GM18526 (cell line): ENCODE data around the gene RARB.

Experiments used
- POLR2A ChIP-seq: IDR thresholded peaks from 3 replicates; pipeline ENCODE4 v1.6.1; 2011; ENCODE audit not compliant: insufficient read length; ENCODE audit errors: extremely low read depth

The RARB gene

GRCh38 chr3:25433868-25434267, 5.8 kb downstream of the RARB start:
- TF ChIP-seq POLR2A = no peak

- no peak for TF ChIP-seq POLR2A
These were observed 9.9 kb downstream of the RARB start for GRCh38 chr3:25437953-25438352.

GRCh38 chr3:25438791-25439555, 10.9 kb downstream of the RARB start:
- no peak for TF ChIP-seq POLR2A

DNA sequence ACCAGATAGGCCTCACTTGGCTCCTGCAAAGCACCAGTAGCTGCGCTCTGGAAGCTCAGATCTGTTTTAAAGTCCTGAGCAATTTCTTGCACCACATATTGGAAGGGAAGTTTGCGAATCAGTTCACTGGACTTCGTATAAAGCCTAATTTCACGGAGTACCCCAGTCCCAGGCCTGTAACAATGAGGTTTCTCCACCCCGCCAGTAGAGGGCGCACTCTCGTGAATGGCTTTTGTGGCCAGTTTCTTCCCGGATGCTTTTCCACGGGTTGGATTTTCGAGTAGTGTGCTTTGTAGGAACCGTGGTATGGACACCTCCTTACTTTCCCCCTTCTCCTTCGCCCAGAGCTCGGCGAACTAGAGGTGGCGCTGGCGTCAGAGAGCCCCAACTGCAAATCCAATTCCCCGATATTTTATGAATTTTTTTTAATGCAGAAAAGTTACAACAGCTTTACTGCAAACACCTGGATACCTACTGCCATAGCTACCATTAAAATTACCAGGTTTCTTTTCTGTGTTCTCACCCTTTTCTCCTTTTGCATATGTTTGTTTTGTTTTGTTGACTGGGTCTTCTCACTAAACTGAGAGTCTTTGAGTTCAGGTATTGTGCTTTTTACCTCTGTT, 13.3 kb downstream of the RARB start:
- no peak for TF ChIP-seq POLR2A

- no peak for TF ChIP-seq POLR2A
These were observed 14.4 kb downstream of the RARB start for GRCh38 chr3:25442486-25442885.

- no peak for TF ChIP-seq POLR2A
These were observed 16.2 kb downstream of the RARB start for GRCh38 chr3:25444273-25444672.

DNA sequence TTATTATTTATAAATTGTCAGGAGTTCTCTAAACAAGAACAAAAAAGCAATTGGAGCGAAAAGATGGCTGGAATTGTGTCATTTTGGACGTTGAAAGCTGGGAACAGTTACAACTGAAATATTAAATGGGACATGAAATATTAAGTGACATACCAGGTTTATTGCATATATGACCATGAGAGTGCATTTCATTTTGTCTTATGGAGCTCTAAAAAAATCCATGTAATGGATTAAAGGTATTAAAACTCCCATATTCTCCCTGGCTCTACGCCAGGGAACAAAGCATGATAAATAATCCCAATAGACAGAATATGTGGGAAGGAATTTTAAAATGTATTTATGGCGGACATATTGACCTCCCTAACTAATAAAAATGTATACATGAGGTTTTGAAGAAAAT, 17.7 kb downstream of the RARB start:
- TF ChIP-seq POLR2A = no peak

DNA sequence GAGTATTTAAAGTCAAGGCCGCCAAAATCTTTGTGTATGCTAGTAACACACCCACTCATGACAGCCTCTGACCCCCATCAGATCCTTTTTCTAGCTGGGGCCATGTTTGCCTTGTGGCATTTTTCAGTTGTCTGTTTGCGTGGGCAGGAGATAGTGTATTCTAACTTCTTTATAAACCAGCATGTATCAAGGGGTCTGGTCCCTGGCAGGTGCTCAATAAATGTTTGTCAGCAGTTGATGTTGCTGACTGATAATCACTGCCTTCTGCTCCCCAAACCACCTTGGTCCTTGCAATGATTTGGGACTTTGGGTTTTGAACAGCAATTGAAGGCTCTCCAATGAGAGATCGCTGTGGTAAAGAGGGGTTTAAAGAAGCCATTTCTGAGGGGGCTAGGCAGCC, 19.2 kb downstream of the RARB start:
- no peak for TF ChIP-seq POLR2A

DNA sequence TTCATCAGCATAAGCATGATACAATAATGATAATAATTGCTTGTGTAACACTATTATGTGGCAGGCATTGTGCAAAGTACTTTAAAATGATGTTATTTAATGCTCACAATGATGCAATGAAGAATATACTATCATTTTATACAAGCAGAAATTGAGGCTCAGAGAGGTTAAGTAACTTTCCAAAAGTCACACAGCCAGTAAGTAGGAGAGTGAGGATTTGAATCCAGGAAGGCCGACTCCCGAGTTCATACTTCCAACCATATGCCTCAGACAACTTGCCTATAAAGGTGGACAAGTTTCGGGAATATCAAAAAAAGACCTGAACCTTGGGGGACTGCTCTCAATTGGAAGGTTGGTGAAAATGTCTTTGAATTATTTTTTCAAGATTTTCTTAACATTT, 19.9 kb downstream of the RARB start:
- no peak for TF ChIP-seq POLR2A

GRCh38 chr3:25448750-25449692, 21.0 kb downstream of the RARB start:
- TF ChIP-seq POLR2A = no peak

DNA sequence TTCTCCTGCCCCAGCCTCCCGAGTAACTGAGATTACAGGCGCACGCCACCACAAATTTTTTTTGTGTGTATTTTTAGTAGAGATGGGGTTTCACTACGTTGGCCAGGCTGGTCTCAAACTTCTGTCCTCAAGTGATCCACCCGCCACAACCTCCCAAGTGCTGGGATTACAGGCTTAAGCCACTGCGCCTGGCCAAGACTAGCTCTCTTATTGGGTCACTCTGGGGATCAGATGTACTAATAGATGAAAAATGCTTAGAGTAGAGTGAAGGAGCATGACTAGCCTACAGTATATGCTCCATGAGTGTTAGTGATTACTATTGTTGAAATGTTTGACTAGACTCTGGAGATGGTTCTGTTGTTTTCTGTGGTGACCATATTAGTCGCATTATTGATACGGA, 21.8 kb downstream of the RARB start:
- TF ChIP-seq POLR2A = no peak

DNA sequence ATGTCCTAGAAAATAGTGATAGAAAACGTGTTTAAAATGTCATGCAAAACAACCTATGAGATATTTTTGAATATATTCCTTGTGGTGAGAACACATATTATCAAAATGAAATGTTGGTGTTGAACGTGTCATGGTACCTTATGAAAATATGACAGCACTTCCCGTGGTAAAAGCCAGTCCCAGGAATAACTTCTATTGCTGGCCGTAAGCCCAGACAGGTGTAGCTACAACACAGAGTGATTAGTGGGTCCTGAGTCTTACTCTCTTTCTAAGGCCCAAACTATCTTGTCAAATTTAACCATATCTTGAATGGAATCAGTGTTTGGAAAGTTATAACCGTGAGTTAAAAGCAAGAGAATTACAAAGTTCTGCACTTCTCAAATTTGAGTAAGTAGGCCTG, 24.1 kb downstream of the RARB start:
- no peak for TF ChIP-seq POLR2A

- TF ChIP-seq POLR2A = no peak
These were observed 24.7 kb downstream of the RARB start for GRCh38 chr3:25452740-25453139.

- TF ChIP-seq POLR2A = no peak
These were observed 25.5 kb downstream of the RARB start for GRCh38 chr3:25453619-25454004.

DNA sequence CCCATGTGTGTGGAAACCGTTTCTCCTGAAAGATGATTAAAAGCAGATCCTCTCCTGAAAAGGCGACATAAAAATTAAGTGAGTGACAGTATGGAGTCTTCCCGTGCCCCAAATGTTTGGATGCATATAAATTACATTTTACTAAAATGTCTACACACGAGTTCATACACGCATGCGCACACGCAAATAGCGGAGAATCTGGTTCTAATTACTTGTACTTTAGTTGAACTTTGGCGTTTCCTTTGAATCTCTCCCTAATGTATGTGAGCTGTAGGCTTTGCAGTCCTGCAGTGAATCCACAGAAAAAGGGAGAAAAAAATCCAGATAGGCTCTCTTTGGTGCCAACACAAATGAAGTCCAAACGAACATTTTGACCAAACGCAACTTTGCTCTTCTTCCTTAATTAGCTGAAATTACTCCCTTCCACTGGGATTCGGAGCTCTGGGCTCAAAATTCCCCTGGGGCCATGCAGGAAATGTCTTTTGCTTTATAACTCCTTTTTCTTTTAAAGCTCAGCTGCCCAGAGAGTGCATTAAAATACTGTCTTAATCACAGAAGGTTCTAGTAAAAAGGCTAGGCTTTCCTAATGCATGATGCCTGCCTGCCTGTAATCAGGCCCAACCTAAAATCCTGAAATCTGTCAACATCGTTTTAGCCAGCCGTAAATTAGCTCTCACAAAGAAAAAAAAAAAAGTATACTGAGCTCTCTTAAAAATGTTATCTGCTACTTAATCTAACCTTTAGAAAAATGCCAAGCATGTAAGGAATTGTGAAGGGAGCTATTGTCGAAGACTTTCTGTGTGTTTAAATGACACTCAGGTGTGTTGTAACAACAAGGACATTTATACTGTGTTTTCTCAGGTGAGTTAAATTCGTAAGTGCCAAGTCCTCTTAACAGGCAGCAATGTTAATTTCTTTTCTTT, 26.2 kb downstream of the RARB start:
- no peak for TF ChIP-seq POLR2A
